GM12872 (cell line): Measurements from ENCODE around the gene ABCC4.

Experiments used
- TF ChIP-seq, protein P1 (sequence below): IDR thresholded peaks from 3 replicates; pipeline ENCODE4 v1.5.1; 2011; ENCODE audit warnings: low read depth, mild to moderate bottlenecking, low read length, moderate library complexity; ENCODE audit not compliant: insufficient read depth

Gene ABCC4

DNA sequence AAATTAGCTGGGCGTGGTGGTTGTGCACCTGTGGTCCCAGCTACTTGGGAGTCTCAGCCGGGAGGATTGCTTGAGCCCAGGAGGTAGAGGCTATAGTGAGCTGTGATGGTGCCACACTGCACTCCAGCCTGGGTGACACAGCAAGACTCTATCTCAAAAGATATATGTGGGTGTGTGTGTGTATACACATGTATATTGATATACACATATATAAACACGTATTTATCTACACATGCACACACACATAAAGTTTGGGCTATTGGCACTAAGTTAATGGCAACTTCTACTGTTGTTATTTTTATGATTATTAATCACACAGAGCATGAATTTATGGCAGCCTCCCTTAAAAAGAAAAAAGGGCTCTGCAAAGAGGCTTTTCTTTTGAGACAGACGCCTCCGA, 27.1 kb upstream of the ABCC4 start:
- TF ChIP-seq, protein P1, sequence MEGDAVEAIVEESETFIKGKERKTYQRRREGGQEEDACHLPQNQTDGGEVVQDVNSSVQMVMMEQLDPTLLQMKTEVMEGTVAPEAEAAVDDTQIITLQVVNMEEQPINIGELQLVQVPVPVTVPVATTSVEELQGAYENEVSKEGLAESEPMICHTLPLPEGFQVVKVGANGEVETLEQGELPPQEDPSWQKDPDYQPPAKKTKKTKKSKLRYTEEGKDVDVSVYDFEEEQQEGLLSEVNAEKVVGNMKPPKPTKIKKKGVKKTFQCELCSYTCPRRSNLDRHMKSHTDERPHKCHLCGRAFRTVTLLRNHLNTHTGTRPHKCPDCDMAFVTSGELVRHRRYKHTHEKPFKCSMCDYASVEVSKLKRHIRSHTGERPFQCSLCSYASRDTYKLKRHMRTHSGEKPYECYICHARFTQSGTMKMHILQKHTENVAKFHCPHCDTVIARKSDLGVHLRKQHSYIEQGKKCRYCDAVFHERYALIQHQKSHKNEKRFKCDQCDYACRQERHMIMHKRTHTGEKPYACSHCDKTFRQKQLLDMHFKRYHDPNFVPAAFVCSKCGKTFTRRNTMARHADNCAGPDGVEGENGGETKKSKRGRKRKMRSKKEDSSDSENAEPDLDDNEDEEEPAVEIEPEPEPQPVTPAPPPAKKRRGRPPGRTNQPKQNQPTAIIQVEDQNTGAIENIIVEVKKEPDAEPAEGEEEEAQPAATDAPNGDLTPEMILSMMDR = no peak

DNA sequence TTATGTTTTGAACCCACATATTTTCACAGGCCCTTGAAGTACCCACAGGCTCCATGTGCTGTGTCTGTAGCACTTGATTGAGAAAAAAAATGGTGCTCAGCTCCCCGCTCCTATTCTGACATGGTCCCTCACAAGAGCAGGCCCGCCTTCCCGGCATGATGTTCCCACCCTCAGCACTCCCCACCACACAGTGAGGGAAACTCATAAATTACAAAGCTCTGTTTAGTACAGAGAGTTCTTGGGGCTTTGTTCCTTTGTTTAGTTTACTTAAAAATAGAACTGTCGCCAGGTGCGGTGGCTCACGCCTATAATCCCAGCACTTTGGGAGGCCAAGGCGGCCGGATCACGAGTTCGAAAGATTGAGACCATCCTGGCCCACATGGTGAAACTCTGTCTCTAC, 25.9 kb upstream of the ABCC4 start:
- TF ChIP-seq, protein P1 = no peak

DNA sequence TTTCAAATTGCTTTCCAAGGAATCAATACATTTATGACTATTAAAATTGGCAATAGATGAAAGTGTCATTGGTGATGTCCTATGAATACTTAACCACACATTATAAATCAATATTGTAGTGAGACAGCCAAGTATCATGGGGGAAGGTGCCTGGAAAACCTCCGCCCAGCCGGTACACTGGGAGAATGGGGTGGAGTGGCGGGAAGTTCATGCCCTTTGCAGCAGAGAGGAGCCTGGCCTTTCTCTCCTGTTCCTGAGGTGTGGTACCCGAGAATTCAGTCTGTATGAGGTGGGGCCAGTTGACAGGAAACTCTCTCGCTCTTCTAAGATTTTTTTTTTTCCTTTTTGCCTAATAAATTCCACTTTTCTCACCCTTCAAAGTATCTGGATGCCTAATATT, 25.4 kb upstream of the ABCC4 start:
- TF ChIP-seq, protein P1 = no peak

DNA sequence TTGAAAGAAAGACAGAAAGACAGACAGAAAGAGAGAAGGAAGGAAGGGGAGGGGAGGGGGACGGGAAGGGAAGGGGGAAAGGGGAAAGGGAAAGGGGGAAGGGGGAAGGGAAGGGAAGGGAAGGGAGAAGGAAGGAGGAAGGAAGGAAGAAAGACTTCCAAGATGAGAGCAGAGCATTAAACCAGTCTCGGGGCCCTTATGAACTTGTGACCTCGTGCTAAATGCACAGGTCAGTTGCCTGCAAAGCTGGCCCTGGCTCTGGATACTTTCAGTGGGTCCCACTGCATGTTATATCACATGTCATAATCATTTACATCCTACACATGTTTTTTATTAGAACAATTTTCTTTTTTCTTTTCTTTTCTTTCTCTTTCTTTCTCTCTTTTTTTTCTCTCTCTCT, 24.2 kb upstream of the ABCC4 start:
- TF ChIP-seq, protein P1 = no peak

DNA sequence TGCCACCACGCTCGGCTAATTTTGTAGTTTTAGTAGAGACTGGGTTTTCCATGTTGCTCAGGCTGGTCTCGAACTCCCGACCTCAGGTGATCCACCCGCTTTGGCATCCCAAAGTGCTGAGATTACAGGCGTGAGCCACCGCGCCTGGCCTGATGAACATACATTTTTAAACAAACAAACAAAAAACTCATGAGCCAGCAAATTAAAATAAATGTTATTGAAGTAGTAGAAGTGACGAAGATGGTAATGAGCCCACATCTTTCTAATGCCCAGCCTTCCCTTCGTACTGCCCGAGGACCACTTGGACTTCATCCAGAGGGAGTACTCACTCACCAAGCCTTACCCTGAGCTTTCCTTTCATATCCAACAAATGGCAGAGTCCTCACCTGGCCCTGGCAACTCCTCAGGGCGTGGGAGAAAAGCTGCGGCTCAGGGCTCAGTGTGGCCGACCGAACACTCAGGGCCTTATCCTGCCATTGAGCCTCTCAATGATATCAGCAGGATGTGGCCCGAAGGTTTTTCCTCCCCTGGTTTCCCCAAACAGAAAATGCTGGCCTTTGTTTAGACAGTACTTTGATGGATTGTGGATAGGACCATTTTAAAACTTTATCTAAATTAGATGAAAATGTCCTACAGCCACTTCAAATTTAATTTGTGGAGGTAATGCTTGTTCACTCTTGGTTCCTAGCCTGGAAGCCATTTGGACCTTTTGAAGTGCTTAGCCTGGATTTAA, 22.8 kb upstream of the ABCC4 start:
- TF ChIP-seq, protein P1 = no peak

DNA sequence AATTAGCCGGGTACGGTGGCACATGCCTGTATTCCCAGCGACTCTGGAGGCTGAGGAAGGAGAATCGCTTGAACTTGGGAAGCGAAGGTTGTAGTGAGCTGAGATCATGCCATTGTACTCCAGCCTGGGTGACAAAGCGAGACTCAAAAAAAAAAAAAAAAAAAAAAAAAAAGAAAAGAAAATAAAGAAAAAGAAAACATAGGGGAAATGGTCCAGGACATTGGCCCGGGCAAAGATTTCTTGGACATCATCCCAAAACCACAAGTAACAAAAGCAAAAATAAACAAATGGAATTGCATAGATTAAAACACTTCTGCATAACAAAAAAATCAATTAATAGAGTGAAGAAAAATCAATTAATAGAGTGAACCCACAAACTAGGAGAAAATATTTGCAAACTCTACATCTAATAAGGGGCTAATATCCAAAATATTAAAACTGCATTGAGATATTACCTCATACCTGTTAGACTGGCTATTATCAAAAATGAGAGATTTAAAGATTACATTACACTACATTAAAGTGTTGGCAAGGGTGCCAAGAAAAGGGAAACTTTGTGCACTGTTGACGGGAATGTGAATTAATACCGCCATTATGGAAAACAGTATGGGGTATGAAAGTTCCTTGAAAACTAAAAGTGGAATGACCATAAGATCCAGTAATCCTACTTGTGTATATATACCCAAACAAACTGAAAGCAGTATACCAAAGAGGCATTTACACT, 18.5 kb upstream of the ABCC4 start:
- TF ChIP-seq, protein P1 = no peak

DNA sequence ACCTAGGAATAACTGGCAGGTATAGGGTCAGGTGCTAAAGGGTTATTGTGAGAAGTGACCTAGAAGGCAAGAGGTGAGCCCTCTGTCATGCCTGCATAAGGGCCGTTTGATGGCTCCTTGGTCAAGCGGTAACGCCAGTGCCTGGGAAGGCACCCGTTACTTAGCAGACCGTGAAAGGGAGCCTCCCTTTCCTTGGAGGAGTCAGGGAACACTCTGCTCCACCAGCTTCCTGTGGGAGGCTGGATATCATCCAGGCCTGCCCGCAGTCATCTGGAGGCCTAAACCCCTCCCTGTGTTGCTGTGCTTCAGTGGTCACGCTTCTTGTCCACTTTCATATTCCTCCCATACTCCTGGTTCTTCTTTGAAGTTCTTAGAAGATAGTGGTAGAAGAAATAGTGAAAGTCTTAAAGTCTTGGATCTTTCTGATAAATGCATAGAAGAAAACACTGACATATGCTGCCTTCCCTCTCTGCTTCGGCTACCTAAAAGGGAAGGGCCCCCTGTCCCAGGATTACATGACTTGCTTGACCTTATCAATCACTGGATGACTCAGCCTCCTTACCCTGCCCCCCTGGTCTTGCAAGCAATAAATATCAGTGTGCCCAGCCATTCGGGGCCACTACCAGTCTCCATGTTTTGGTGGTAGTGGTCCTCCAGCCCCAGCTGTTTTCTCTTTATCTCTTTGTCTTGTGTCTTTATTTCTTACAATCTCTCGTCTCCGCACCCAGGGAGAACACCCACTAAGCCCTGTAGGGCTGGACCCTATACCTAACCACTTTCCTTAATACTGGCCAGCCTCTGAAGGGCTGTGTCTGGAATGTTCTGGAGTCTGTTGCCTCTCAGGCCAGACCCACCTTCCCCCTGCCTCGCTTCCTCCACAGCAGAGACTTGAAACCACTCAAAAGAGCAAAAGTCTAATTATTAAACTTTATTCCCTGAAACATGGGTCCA, 16.1 kb upstream of the ABCC4 start:
- TF ChIP-seq, protein P1 = no peak
